Measurements from ENCODE around the gene SMYD5. TPM values are rescaled to one million over a fixed set of nuclear protein-coding genes. Genes with fewer than 3 reads are reported as not detected.
A peak's percentile ranks its signal among the peaks of the same experiment; 100 is the strongest.

Gene SMYD5
- total RNA-seq, 2 donors from 2014 or later = 10.1 to 19.4 TPM

GRCh38 chr2:73176205-73176880 lies 37.7 kb upstream of the SMYD5 start:
- Histone ChIP-seq H3K27me3 (peaks cover 0 to 14% of the 10 kb centered on the region in 2 donors), H3K27ac (peak overlapping the region in 2 of 4 donors; percentile 9 to 38)
- peak in 3 of 4 donors; percentile 29 to 36 (median 30) for DNase-seq

GRCh38 chr2:73176881-73177644 lies 37.0 kb upstream of the SMYD5 start:
- H3K9me3 ChIP-seq = no peaks in the 10 kb centered on the region
- intact Hi-C loops (cut with DNase I) = loop anchor here (5.0 to 10.0 kb wide), 2 partner anchors 185 to 282 kb away; no protein-coding TSS in a partner anchor
- H3K27me3 ChIP-seq = peaks cover 0 to 14% of the 10 kb centered on the region in 2 donors
- H3K4me3 ChIP-seq = peak overlapping the region in 1 of 2 donors; percentile 3
- WGBS, 2 donors = 1% methylated on average over 22 to 56 of the region's 56 CpGs
- peak overlapping the region in 3 of 4 donors; percentile 7 to 38 (median 9) for H3K27ac ChIP-seq
- DNase-seq (peak; percentile 89 to 93 (median 90)), ATAC-seq (peak; percentile 90)
- TF ChIP-seq CTCF (IDR thresholded peaks at IDR 0.05) (peak; percentile 94 to 99 (median 99)), POLR2A (IDR thresholded peaks at IDR 0.05) (peak in 2 of 3 donors; percentile 31 to 37)
- H3K36me3 ChIP-seq (replicated peaks in 1 of 2; ENCODE audit: insufficient read depth in 1 of 2, low read depth in 2 of 2) = no peaks in the 10 kb centered on the region
- H3K4me1 ChIP-seq = peaks cover 27% of the 10 kb centered on the region

More at GRCh38 chr2:73176205-73176880, 37.7 kb upstream of the SMYD5 start:
- Histone ChIP-seq H3K4me1 (peaks cover 27% of the 10 kb centered on the region), H3K36me3 (replicated peaks in 1 of 2; ENCODE audit: insufficient read depth in 1 of 2, low read depth in 2 of 2) (no peaks in the 10 kb centered on the region), H3K4me3 (no peak overlapping the region), H3K9me3 (no peaks in the 10 kb centered on the region)
- peak; percentile 11 for ATAC-seq
- TF ChIP-seq CTCF (IDR thresholded peaks at IDR 0.05) (no peak), POLR2A (IDR thresholded peaks at IDR 0.05) (no peak)
- intact Hi-C loops (cut with DNase I) = loop anchor here (5.0 to 10.0 kb wide), 2 partner anchors 184 to 282 kb away; no protein-coding TSS in a partner anchor
- 1 to 2% methylated on average over 23 to 31 of the region's 31 CpGs for whole genome bisulfite sequencing, 2 donors

GRCh38 chr2:73177645-73178255 lies 36.3 kb upstream of the SMYD5 start:
- TF ChIP-seq POLR2A (IDR thresholded peaks at IDR 0.05) (no peak), CTCF (IDR thresholded peaks at IDR 0.05) (no peak)
- no peaks in the 10 kb centered on the region for H3K36me3 ChIP-seq (replicated peaks in 1 of 2; ENCODE audit: insufficient read depth in 1 of 2, low read depth in 2 of 2)
- intact Hi-C loops (cut with DNase I) = loop anchor here (5.0 to 10.0 kb wide), 2 partner anchors 185 to 283 kb away; no protein-coding TSS in a partner anchor
- no peak for ATAC-seq
- peaks cover 0 to 14% of the 10 kb centered on the region in 2 donors for H3K27me3 ChIP-seq
- H3K27ac ChIP-seq = no peak overlapping the region
- no peaks in the 10 kb centered on the region for H3K9me3 ChIP-seq
- DNase-seq = peak in 1 of 4 donors; percentile 10
- peaks cover 27% of the 10 kb centered on the region for H3K4me1 ChIP-seq
- no peak overlapping the region for H3K4me3 ChIP-seq
- 9 to 19% methylated on average over 5 to 12 of the region's 12 CpGs for WGBS, 2 donors

GRCh38 chr2:73185965-73186364 lies 28.1 kb upstream of the SMYD5 start:
- H3K9me3 ChIP-seq = no peaks in the 10 kb centered on the region
- no peaks in the 10 kb centered on the region for H3K36me3 ChIP-seq (replicated peaks in 1 of 2; ENCODE audit: insufficient read depth in 1 of 2, low read depth in 2 of 2)
- 82 to 84% methylated on average over 2 of the region's 2 CpGs for WGBS, 2 donors
- no peak overlapping the region for H3K4me3 ChIP-seq
- DNase-seq (no peak), ATAC-seq (no peak)
- H3K4me1 ChIP-seq = no peaks in the 10 kb centered on the region
- TF ChIP-seq CTCF (IDR thresholded peaks at IDR 0.05) = no peak
- TF ChIP-seq POLR2A (IDR thresholded peaks at IDR 0.05) = no peak
- intact Hi-C loops (cut with DNase I) = no loop called here
- H3K27me3 ChIP-seq = no peaks in the 10 kb centered on the region
- no peak overlapping the region for H3K27ac ChIP-seq
